ENCODE results near the gene ZNF804A.

DNA sequence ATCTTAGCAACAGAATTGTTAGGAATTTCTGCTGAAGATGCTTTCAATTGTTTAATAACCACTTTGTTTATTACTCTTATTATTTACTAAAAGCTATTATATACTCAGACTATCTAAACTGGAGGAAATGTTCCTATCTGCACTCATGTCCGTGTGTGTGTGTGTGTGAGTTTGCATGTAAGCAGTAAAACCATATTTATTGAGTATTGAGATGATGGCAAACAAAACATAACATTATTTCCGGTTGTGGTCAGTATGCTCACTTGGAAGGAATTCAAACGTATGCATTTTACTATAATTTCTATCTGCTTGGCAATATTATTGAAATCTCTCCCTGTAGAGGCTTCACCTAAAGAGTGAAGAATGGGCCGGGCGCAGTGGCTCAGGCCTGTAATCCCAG, 43.0 kb upstream of the ZNF804A start:
- TF ChIP-seq, protein P1, sequence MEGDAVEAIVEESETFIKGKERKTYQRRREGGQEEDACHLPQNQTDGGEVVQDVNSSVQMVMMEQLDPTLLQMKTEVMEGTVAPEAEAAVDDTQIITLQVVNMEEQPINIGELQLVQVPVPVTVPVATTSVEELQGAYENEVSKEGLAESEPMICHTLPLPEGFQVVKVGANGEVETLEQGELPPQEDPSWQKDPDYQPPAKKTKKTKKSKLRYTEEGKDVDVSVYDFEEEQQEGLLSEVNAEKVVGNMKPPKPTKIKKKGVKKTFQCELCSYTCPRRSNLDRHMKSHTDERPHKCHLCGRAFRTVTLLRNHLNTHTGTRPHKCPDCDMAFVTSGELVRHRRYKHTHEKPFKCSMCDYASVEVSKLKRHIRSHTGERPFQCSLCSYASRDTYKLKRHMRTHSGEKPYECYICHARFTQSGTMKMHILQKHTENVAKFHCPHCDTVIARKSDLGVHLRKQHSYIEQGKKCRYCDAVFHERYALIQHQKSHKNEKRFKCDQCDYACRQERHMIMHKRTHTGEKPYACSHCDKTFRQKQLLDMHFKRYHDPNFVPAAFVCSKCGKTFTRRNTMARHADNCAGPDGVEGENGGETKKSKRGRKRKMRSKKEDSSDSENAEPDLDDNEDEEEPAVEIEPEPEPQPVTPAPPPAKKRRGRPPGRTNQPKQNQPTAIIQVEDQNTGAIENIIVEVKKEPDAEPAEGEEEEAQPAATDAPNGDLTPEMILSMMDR (IDR thresholded peaks at IDR 0.05): no peak
- no peak for TF ChIP-seq POLR2A (IDR thresholded peaks at IDR 0.05)
